AG09319 (cell line): Measurements from ENCODE around the gene SPRYD4.

Experiments
- DNase-seq: peaks from one replicate; pipeline ENCODE4 v3.0.0-alpha.2; 2010; ENCODE audit warnings: low read depth; ENCODE audit errors: extremely low read depth
- TF ChIP-seq, protein P1 (sequence below): IDR thresholded peaks from 2 replicates; pipeline ENCODE4 v1.5.1; 2011; ENCODE audit warnings: low read depth, mild to moderate bottlenecking, inconsistent platforms, low read length, moderate library complexity

The SPRYD4 gene

DNA sequence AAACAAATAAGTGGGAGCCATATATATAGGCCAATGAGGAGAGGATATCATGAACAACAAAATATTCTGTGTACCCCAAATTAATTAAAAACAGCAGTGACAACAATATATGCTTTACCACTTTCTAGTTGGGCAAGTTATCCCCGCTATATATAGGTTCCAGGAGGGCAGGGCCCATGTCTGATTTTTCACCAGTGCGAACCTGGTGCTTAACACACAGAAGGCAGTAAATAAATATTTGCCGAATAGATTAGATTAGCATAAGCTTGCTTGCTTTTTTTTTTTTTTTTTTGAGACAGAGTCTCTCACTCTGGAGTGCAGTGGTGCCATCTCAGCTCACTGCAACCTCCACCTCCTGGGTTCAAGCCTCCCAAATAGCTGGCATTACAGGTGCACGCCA, 10.6 kb upstream of the SPRYD4 start:
- no peak for DNase-seq
- TF ChIP-seq, protein P1, sequence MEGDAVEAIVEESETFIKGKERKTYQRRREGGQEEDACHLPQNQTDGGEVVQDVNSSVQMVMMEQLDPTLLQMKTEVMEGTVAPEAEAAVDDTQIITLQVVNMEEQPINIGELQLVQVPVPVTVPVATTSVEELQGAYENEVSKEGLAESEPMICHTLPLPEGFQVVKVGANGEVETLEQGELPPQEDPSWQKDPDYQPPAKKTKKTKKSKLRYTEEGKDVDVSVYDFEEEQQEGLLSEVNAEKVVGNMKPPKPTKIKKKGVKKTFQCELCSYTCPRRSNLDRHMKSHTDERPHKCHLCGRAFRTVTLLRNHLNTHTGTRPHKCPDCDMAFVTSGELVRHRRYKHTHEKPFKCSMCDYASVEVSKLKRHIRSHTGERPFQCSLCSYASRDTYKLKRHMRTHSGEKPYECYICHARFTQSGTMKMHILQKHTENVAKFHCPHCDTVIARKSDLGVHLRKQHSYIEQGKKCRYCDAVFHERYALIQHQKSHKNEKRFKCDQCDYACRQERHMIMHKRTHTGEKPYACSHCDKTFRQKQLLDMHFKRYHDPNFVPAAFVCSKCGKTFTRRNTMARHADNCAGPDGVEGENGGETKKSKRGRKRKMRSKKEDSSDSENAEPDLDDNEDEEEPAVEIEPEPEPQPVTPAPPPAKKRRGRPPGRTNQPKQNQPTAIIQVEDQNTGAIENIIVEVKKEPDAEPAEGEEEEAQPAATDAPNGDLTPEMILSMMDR: no peak

DNA sequence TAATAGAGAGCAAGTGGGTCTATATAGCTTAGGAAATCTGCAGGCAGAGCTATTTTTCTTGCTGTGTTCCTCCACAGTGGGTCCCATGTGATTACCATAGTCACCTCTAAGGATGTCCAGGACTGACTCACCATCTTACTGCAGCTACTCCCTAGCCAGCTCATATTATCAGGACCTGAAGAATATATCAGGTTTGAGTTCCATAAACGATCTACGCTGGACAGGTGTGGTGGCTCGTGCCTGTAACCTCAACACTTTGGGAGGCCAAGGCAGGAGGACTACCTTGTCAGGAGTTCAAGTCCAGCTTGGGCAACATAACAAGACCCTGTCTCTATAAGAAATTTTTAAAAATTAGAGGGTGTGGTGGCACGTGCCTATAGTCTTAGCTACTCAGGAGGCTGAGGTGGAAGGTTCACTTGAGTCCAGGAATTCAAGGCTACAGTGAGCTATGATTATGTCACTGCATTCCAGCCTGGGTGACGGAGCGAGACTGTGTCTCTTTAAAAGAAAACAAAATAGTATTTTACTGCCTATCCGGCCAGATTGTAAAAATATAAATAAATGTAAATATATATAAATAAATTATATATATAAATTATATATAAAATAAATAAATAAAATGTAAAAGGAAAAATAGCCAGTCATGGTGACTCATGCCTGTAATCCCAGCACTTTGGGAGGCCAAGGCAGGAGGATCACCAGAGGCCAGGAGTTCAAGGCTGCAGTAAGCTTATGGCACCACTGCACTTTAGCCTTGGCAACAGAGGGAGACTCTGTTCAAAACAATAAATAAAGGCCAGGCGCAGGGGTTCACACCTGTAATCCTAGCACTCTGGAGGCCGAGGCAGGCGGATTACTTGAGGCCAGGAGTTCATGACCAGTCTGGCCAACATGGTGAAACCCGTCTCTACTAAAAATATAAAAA, 6.9 kb upstream of the SPRYD4 start:
- DNase-seq: no peak

DNA sequence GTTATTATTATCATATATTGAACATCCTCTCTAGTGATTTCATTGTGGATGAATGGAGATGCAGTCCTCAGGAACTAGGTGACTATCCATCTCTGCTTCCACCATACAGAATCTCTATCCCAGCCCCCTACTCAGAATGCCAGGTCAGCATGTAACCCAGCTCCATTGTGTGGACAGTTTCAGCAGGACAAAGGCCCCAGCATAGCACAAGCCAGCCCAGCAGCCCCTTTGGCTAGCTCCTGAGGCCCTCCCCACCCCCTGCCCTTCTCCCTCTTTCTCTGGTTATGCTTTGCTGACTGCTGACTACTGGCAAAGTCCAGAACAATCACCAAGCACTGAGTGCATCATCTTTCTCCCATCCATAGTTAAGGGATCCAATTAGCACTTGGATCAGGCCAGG, 5.8 kb upstream of the SPRYD4 start:
- no peak for DNase-seq
- TF ChIP-seq, protein P1: no peak

More for the DNA sequence above, 6.9 kb upstream of the SPRYD4 start:
- TF ChIP-seq, protein P1: no peak

DNA sequence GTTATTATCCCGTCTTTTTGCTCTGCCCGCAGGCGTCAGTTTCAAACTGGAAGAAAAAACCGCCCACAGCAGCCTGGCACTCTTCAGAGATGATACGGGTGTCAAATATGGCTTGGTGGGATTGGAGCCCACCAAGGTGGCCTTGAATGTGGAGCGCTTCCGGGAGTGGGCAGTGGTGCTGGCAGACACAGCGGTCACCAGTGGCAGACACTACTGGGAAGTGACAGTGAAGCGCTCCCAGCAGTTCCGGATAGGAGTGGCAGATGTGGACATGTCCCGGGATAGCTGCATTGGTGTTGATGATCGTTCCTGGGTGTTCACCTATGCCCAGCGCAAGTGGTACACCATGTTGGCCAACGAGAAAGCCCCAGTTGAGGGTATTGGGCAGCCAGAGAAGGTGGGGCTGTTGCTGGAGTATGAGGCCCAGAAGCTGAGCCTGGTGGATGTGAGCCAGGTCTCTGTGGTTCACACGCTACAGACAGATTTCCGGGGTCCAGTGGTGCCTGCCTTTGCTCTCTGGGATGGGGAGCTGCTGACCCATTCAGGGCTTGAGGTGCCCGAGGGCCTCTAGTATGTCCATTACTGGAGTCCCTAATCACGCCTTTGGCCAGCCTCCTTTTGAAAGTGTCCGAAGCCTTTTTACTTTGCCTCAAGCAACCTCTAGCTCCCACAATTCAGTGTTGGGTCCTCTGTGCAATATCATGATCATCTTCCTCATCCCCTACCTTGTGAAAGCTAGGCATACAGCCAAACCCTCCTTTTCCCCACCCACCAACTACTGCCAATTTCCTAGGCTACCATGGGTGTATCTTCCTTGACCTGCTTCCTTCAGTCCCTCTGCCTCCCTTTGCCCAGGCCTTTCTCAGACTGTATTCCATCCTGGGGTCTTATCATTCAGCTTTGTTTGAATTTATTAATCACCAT, 891 bp downstream of the SPRYD4 start:
- TF ChIP-seq, protein P1: no peak
- DNase-seq: no peak

DNA sequence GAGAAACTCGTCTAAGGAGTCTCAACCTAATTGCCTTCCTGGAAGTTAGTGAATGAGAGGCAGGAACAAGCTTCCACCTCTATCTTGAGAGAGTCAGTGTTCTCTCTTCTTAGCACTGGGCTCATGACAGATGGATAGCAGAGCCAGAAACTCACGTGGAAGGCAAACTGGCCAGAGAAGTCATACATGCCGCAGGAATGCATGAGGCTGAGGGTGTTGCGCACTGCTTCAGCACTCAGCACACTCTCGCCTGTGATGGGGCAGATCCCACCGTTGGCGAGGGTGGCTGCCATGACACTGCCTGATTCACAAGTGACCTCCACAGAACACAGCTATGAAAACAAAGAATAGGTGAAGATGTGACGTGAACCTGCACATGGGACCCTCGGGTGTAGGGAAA, 6.0 kb downstream of the SPRYD4 start:
- DNase-seq: no peak
- TF ChIP-seq, protein P1: no peak

DNA sequence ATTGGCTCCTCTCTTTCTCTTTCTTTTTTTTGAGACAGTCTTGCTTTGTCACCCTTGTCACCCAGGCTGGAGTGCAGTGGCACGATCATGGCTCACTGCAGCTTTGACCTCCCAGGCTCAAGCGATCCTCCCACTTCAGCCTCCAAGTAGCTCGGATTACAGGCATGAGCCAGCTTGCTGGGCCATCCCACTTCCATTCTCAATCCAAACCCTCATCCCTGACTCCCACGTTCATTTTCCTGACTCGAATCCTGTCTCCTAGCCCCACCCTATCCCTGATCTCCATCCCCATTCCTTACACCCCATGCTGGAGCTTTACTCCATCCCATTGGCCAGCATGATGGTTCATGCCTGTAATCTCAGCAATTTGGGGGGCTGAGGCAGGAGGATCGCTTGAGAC, 7.8 kb downstream of the SPRYD4 start:
- DNase-seq: no peak
- TF ChIP-seq, protein P1: no peak
